ENCODE results near the gene CLEC18C. TPM values are rescaled to one million over a fixed set of nuclear protein-coding genes. Genes with fewer than 3 reads are reported as not detected.
A peak's percentile ranks its signal among the peaks of the same experiment; 100 is the strongest.
"Not testable (repeated sequence)": the region's sequence is repeated elsewhere in the genome, so short reads cannot be mapped to it uniquely, and the experiment has no call there.

Gene CLEC18C
- total and polyA plus RNA-seq, 10 of the 15 experiments (the other 5 are each of a cell fraction or from before 2014, with no cell fraction given): 0.05 to 0.11 TPM; not detected in 8

- FAIRE-seq; BruUV-seq (replicated peaks); H3K4me3 ChIP-seq; DNase-seq (ENCODE audit: low read depth, low spot score); RAD21 ChIA-PET (ENCODE audit: unreplicated experiment); CTCF ChIA-PET; H4K20me1 ChIP-seq (ENCODE audit: control insufficient read depth, insufficient read depth); H3K79me2 ChIP-seq (ENCODE audit: control insufficient read depth, insufficient read depth, low read length); H3K27me3 ChIP-seq (replicated peaks in 1 of 2; ENCODE audit: control insufficient read depth in 2 of 2, insufficient read depth in 2 of 2, low read length in 1 of 2); H3K4me1 ChIP-seq (ENCODE audit: control insufficient read depth, insufficient read depth, low read length); H3K9me3 ChIP-seq (replicated peaks; ENCODE audit: control insufficient read depth, insufficient read depth, low read length); H3K4me2 ChIP-seq (ENCODE audit: control insufficient read depth, insufficient read depth); SMC1A ChIA-PET (ENCODE audit: uncharacterized antibody, unreplicated experiment); POLR2A ChIA-PET; H3K9ac ChIP-seq (ENCODE audit: control insufficient read depth, insufficient read depth, low read length); H3K36me3 ChIP-seq (ENCODE audit: control insufficient read depth in 2 of 2, insufficient read depth in 2 of 2, low read length in 1 of 2); H3K27ac ChIP-seq (ENCODE audit: control insufficient read depth, insufficient read depth); H2AFZ ChIP-seq (ENCODE audit: control insufficient read depth, low read depth, low read length); in situ Hi-C loops (cut with MboI); intact Hi-C loops (cut with micrococcal nuclease; ENCODE audit: unreplicated experiment): not testable (repeated sequence)
- ATAC-seq: peak; percentile 41
- no CpG with 5 or more reads among the region's 21 CpGs for WGBS (ENCODE audit: insufficient coverage, insufficient replicate concordance, low lambda C conversion rate, missing lambda C conversion rate)
These were observed 873 bp downstream of the CLEC18C start for GRCh38 chr16:70174387-70174932.

- H3K4me3 ChIP-seq; H3K4me1 ChIP-seq (ENCODE audit: control insufficient read depth, insufficient read depth, low read length); CTCF ChIA-PET; in situ Hi-C loops (cut with MboI); H3K27me3 ChIP-seq (replicated peaks in 1 of 2; ENCODE audit: control insufficient read depth in 2 of 2, insufficient read depth in 2 of 2, low read length in 1 of 2); RAD21 ChIA-PET (ENCODE audit: unreplicated experiment); POLR2A ChIA-PET; H4K20me1 ChIP-seq (ENCODE audit: control insufficient read depth, insufficient read depth); H3K9me3 ChIP-seq (replicated peaks; ENCODE audit: control insufficient read depth, insufficient read depth, low read length); H3K9ac ChIP-seq (ENCODE audit: control insufficient read depth, insufficient read depth, low read length); BruUV-seq (replicated peaks); intact Hi-C loops (cut with micrococcal nuclease; ENCODE audit: unreplicated experiment); FAIRE-seq; H3K79me2 ChIP-seq (ENCODE audit: control insufficient read depth, insufficient read depth, low read length); DNase-seq (ENCODE audit: low read depth, low spot score); H3K36me3 ChIP-seq (ENCODE audit: control insufficient read depth in 2 of 2, insufficient read depth in 2 of 2, low read length in 1 of 2); SMC1A ChIA-PET (ENCODE audit: uncharacterized antibody, unreplicated experiment); H2AFZ ChIP-seq (ENCODE audit: control insufficient read depth, low read depth, low read length); H3K27ac ChIP-seq (ENCODE audit: control insufficient read depth, insufficient read depth); H3K4me2 ChIP-seq (ENCODE audit: control insufficient read depth, insufficient read depth): not testable (repeated sequence)
- WGBS (ENCODE audit: insufficient coverage, insufficient replicate concordance, low lambda C conversion rate, missing lambda C conversion rate): no CpG with 5 or more reads among the region's 71 CpGs
- ATAC-seq: peak; percentile 84
These were observed 14.4 kb downstream of the CLEC18C start for GRCh38 chr16:70187858-70188607.

- SMC1A ChIA-PET (ENCODE audit: uncharacterized antibody, unreplicated experiment); H3K9me3 ChIP-seq (replicated peaks; ENCODE audit: control insufficient read depth, insufficient read depth, low read length); FAIRE-seq; H3K4me2 ChIP-seq (ENCODE audit: control insufficient read depth, insufficient read depth); H3K4me1 ChIP-seq (ENCODE audit: control insufficient read depth, insufficient read depth, low read length); POLR2A ChIA-PET; H4K20me1 ChIP-seq (ENCODE audit: control insufficient read depth, insufficient read depth); H3K27me3 ChIP-seq (replicated peaks in 1 of 2; ENCODE audit: control insufficient read depth in 2 of 2, insufficient read depth in 2 of 2, low read length in 1 of 2); H3K9ac ChIP-seq (ENCODE audit: control insufficient read depth, insufficient read depth, low read length); H3K27ac ChIP-seq (ENCODE audit: control insufficient read depth, insufficient read depth); BruUV-seq (replicated peaks); intact Hi-C loops (cut with micrococcal nuclease; ENCODE audit: unreplicated experiment); H3K79me2 ChIP-seq (ENCODE audit: control insufficient read depth, insufficient read depth, low read length); CTCF ChIA-PET; H2AFZ ChIP-seq (ENCODE audit: control insufficient read depth, low read depth, low read length); H3K4me3 ChIP-seq; in situ Hi-C loops (cut with MboI); DNase-seq (ENCODE audit: low read depth, low spot score); H3K36me3 ChIP-seq (ENCODE audit: control insufficient read depth in 2 of 2, insufficient read depth in 2 of 2, low read length in 1 of 2); RAD21 ChIA-PET (ENCODE audit: unreplicated experiment): not testable (repeated sequence)
- no CpG with 5 or more reads among the region's 22 CpGs for WGBS (ENCODE audit: insufficient coverage, insufficient replicate concordance, low lambda C conversion rate, missing lambda C conversion rate)
- ATAC-seq: peak; percentile 39
These were observed 15.0 kb downstream of the CLEC18C start for GRCh38 chr16:70188608-70188915.

GRCh38 chr16:70190574-70190973 lies 17.0 kb downstream of the CLEC18C start:
- CTCF ChIA-PET; H3K4me3 ChIP-seq; POLR2A ChIA-PET; FAIRE-seq; DNase-seq (ENCODE audit: low read depth, low spot score); BruUV-seq (replicated peaks); H3K4me1 ChIP-seq (ENCODE audit: control insufficient read depth, insufficient read depth, low read length); intact Hi-C loops (cut with micrococcal nuclease; ENCODE audit: unreplicated experiment); in situ Hi-C loops (cut with MboI); SMC1A ChIA-PET (ENCODE audit: uncharacterized antibody, unreplicated experiment); H3K79me2 ChIP-seq (ENCODE audit: control insufficient read depth, insufficient read depth, low read length); H3K27me3 ChIP-seq (replicated peaks in 1 of 2; ENCODE audit: control insufficient read depth in 2 of 2, insufficient read depth in 2 of 2, low read length in 1 of 2); H3K27ac ChIP-seq (ENCODE audit: control insufficient read depth, insufficient read depth); H3K36me3 ChIP-seq (ENCODE audit: control insufficient read depth in 2 of 2, insufficient read depth in 2 of 2, low read length in 1 of 2); H2AFZ ChIP-seq (ENCODE audit: control insufficient read depth, low read depth, low read length); H3K4me2 ChIP-seq (ENCODE audit: control insufficient read depth, insufficient read depth); RAD21 ChIA-PET (ENCODE audit: unreplicated experiment); H3K9ac ChIP-seq (ENCODE audit: control insufficient read depth, insufficient read depth, low read length); H3K9me3 ChIP-seq (replicated peaks; ENCODE audit: control insufficient read depth, insufficient read depth, low read length); H4K20me1 ChIP-seq (ENCODE audit: control insufficient read depth, insufficient read depth); ATAC-seq: not testable (repeated sequence)
- no CpG with 5 or more reads among the region's 5 CpGs for WGBS (ENCODE audit: insufficient coverage, insufficient replicate concordance, low lambda C conversion rate, missing lambda C conversion rate)
